ENCODE measurements around the gene DPP7. TPM values are rescaled to one million over a fixed set of nuclear protein-coding genes. Genes with fewer than 3 reads are reported as not detected.

The DPP7 gene
- total RNA-seq, 4 donors from 2014 or later: 123 to 144 (median 138) TPM

- no peak for DNase-seq (ENCODE audit: low spot score in 2 of 2)
- no peak for TF ChIP-seq CTCF (IDR thresholded peaks at IDR 0.05)
- no peak for TF ChIP-seq POLR2A (IDR thresholded peaks at IDR 0.05)
- WGBS, 2 donors: 79 to 83% methylated on average over 30 to 31 of the region's 34 CpGs
- no peak overlapping the region for H3K4me3 ChIP-seq (ENCODE audit: low read depth, poor library complexity, severe bottlenecking)
- intact Hi-C loops (cut with DNase I; ENCODE audit: low total_unique reads): loop anchor here (5.0 kb wide), 1 partner anchor 78 kb away; the partner anchor contains the start of genes ANAPC2 and SSNA1
These were observed 5.0 kb downstream of the DPP7 start for GRCh38 chr9:137109250-137110146.

- no peak overlapping the region for H3K4me3 ChIP-seq (ENCODE audit: low read depth, poor library complexity, severe bottlenecking)
- TF ChIP-seq POLR2A (IDR thresholded peaks at IDR 0.05) (no peak), CTCF (IDR thresholded peaks at IDR 0.05) (no peak)
- intact Hi-C loops (cut with DNase I; ENCODE audit: low total_unique reads): loop anchor here (5.0 kb wide), 1 partner anchor 79 kb away; the partner anchor contains the start of genes ANAPC2 and SSNA1
- WGBS, 2 donors: 84 to 86% methylated on average over 17 of the region's 29 CpGs
- no peak for DNase-seq (ENCODE audit: low spot score in 2 of 2)
These were observed 5.8 kb downstream of the DPP7 start for GRCh38 chr9:137108608-137109249.

GRCh38 chr9:137107982-137108381 is 6.6 kb downstream of the DPP7 start:
- 93 to 95% methylated on average over 13 to 17 of the region's 17 CpGs for WGBS, 2 donors
- intact Hi-C loops (cut with DNase I; ENCODE audit: low total_unique reads): loop anchor here (5.0 kb wide), 1 partner anchor 79 kb away; the partner anchor contains the start of genes ANAPC2 and SSNA1
- no peak overlapping the region for H3K4me3 ChIP-seq (ENCODE audit: low read depth, poor library complexity, severe bottlenecking)
- TF ChIP-seq CTCF (IDR thresholded peaks at IDR 0.05) (no peak), POLR2A (IDR thresholded peaks at IDR 0.05) (no peak)
- no peak for DNase-seq (ENCODE audit: low spot score in 2 of 2)

GRCh38 chr9:137107312-137107921 is 7.1 kb downstream of the DPP7 start:
- DNase-seq (ENCODE audit: low spot score in 2 of 2): no peak
- TF ChIP-seq POLR2A (IDR thresholded peaks at IDR 0.05) (no peak), CTCF (IDR thresholded peaks at IDR 0.05) (no peak)
- intact Hi-C loops (cut with DNase I; ENCODE audit: low total_unique reads): loop anchor here (5.0 kb wide), 1 partner anchor 80 kb away; the partner anchor contains the start of genes ANAPC2 and SSNA1
- WGBS, 2 donors: 92 to 95% methylated on average over 8 to 15 of the region's 27 CpGs
- no peak overlapping the region for H3K4me3 ChIP-seq (ENCODE audit: low read depth, poor library complexity, severe bottlenecking)

GRCh38 chr9:137106662-137107250 is 7.8 kb downstream of the DPP7 start:
- intact Hi-C loops (cut with DNase I; ENCODE audit: low total_unique reads): loop anchor here (5.0 kb wide), 1 partner anchor 81 kb away; the partner anchor contains the start of genes ANAPC2 and SSNA1
- H3K4me3 ChIP-seq (ENCODE audit: low read depth, poor library complexity, severe bottlenecking): no peak overlapping the region
- 88 to 91% methylated on average over 11 to 25 of the region's 27 CpGs for WGBS, 2 donors
- no peak for DNase-seq (ENCODE audit: low spot score in 2 of 2)
- TF ChIP-seq CTCF (IDR thresholded peaks at IDR 0.05) (no peak), POLR2A (IDR thresholded peaks at IDR 0.05) (no peak)

Measured in lower leg skin (tissue), 4 donors.